ENCODE measurements around the gene NPIPB8.
"Not testable (repeated sequence)": the region's sequence is repeated elsewhere in the genome, so short reads cannot be mapped to it uniquely, and the experiment has no call there.

Gene NPIPB8

GRCh38 chr16:28596115-28596630 lies 41.7 kb upstream of the NPIPB8 start:
- DNase-seq (ENCODE audit: low read depth) = no peak
- H3K4me3 ChIP-seq (ENCODE audit: control insufficient read depth, low read depth, low read length) = no peak overlapping the region
- TF ChIP-seq CTCF (IDR thresholded peaks at IDR 0.05; ENCODE audit: control insufficient read depth, insufficient read depth, low read depth, low read length, missing control alignments) = no peak

GRCh38 chr16:28596840-28597691 lies 40.8 kb upstream of the NPIPB8 start, which contains the start of gene SULT1A2:
Gene SULT1A2, minus strand, starts transcription at chr16:28597050. Its CDS starts 1,120 bp downstream, at chr16:28595930.
- no peak for DNase-seq (ENCODE audit: low read depth)
- H3K4me3 ChIP-seq (ENCODE audit: control insufficient read depth, low read depth, low read length) = no peak within 1 kb of the TSS

GRCh38 chr16:28597692-28598261 lies 40.1 kb upstream of the NPIPB8 start:
- DNase-seq (ENCODE audit: low read depth) = no peak
- no peak for TF ChIP-seq CTCF (IDR thresholded peaks at IDR 0.05; ENCODE audit: control insufficient read depth, insufficient read depth, low read depth, low read length, missing control alignments)

More at GRCh38 chr16:28596840-28597691, 40.8 kb upstream of the NPIPB8 start, which contains the start of gene SULT1A2:
- no peak for TF ChIP-seq CTCF (IDR thresholded peaks at IDR 0.05; ENCODE audit: control insufficient read depth, insufficient read depth, low read depth, low read length, missing control alignments)

GRCh38 chr16:28599377-28600285 lies 38.2 kb upstream of the NPIPB8 start:
- not testable (repeated sequence) for DNase-seq (ENCODE audit: low read depth); H3K4me3 ChIP-seq (ENCODE audit: control insufficient read depth, low read depth, low read length)

More at GRCh38 chr16:28597692-28598261, 40.1 kb upstream of the NPIPB8 start:
- no peak overlapping the region for H3K4me3 ChIP-seq (ENCODE audit: control insufficient read depth, low read depth, low read length)

- not testable (repeated sequence) for H3K4me3 ChIP-seq (ENCODE audit: control insufficient read depth, low read depth, low read length); DNase-seq (ENCODE audit: low read depth)
Measured at GRCh38 chr16:28600965-28601364, 36.9 kb upstream of the NPIPB8 start.

GRCh38 chr16:28601589-28601988 lies 36.3 kb upstream of the NPIPB8 start:
- DNase-seq (ENCODE audit: low read depth); H3K4me3 ChIP-seq (ENCODE audit: control insufficient read depth, low read depth, low read length): not testable (repeated sequence)

- H3K4me3 ChIP-seq (ENCODE audit: control insufficient read depth, low read depth, low read length); DNase-seq (ENCODE audit: low read depth): not testable (repeated sequence)
Measured at GRCh38 chr16:28602062-28602461, 35.8 kb upstream of the NPIPB8 start.

GRCh38 chr16:28602529-28602928 lies 35.3 kb upstream of the NPIPB8 start:
- no peak for TF ChIP-seq CTCF (IDR thresholded peaks at IDR 0.05; ENCODE audit: control insufficient read depth, insufficient read depth, low read depth, low read length, missing control alignments)
- H3K4me3 ChIP-seq (ENCODE audit: control insufficient read depth, low read depth, low read length) = no peak overlapping the region
- no peak for DNase-seq (ENCODE audit: low read depth)

Measured in AG09309 (cell line).